ENCODE measurements around the gene ANKRD13B.

Gene ANKRD13B

DNA sequence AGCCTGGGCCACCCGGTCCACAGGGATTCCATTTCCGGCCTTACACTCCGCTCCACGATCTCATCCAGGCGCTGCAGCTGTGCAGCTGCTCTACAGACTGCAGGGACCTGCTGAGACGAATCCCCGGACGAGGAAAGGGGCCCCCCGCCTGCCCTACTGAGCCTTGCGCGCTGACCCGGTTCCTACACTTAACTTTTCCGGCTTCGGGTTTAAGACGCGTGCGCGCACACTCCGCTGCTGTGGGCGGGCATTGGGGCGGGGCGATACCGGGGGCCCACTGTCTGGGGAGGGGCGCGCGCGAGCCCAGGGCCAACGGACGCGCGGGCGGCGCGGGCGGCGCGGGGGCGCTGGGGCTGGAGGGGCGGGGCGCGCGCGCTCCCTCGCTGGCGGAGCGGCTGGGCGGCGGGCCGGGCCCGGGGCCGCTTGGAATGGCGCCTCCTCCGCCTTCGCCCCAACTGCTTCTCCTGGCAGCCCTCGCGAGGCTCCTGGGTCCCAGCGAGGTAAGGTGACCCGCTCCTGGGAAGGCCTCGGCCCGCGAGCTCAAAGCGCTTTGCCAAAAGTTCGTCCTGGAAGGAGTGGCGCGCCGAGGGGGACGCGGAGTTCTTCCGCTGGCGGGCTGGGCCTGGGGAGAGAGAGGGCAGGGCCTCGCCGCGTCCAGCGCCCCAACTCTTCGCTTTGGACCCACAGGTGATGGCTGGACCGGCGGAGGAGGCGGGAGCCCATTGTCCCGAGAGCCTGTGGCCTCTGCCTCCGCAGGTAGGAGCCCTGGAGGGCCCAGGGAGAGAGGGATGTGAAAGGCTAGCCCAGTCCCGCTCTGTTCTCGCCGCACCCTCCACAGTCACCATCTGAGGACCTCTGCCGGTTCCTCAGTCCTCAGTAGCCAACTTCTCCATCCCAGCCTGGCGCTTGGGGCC is 24.3 kb upstream of the ANKRD13B start, which contains the start of gene TP53I13:
TSS of gene TP53I13 (plus strand) at position 371 of the 914 bp plus-strand sequence. CDS start at position 429, 58 bp downstream.
- peak; percentile 89 for DNase-seq

DNA sequence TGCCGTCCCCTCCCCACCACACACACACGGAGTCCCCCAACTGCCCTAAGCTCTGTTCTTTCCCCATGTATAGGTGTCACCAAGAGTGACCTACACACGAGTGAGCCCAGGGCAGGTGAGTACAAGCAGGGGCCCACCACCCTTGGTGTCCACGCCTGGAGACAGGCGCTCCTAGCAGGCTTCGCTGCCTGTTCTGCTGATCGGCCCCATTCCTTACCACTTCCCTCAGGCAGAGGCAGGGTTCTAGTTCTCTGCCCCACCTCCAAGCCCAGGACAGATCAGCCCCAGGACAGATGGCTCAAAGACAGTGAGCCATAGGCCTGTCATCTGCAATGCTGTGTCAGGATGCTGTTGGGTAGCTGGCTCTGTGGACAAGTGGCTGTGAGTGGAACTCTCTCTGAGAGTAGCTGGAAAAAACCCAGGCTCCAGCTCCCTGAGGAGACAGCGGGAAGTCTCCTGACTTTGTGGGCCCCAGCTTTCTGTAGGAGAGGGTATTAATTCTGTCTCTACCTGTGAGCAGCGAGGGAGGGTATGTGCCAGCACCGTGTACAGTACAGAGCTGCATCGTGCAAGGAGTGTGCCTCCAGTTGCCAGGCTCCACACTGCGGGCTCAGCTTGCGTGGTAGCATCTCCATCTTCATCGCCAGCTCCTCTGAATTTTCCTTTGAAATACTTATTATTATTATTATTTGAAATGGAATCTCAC is 23.5 kb upstream of the ANKRD13B start:
- no peak for DNase-seq

DNA sequence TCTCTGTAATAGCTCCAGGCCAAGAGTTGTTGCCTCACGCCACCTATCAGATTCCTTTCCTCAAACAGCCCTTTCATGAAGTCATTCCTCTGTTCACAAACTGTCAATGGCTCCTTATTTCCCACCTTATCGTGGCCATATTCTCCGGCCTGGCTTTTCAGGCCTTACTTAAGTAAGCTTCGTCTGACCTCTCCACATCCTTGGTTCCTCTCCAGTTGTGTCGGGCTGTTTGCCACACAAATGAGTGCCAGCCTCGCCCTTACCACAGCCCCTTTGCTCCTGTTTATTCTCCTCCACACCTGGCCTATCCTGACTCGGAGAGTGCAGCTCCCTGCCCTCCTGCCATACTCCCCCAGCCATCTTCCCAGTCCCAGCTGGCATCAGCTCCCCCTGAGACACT is 22.4 kb upstream of the ANKRD13B start:
- no peak for DNase-seq

DNA sequence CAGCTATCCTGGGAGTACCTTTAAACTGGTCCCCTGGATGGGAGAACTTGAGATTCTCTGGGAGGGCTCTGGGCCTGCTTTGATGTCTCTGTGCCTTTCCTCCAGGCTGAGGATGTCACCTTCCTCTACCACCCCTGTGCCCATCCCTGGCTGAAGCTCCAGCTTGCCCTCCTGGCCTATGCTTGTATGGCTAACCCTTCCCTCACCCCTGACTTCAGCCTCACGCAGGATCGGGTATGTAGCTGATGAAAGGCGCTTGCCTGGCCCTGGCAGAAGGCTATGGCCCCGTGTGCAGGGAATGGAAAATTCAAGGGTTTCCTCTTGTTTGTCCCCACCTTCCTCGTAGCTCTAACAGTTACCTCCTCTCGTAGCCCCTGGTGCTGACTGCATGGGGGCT is 21.4 kb upstream of the ANKRD13B start:
- DNase-seq = no peak

DNA sequence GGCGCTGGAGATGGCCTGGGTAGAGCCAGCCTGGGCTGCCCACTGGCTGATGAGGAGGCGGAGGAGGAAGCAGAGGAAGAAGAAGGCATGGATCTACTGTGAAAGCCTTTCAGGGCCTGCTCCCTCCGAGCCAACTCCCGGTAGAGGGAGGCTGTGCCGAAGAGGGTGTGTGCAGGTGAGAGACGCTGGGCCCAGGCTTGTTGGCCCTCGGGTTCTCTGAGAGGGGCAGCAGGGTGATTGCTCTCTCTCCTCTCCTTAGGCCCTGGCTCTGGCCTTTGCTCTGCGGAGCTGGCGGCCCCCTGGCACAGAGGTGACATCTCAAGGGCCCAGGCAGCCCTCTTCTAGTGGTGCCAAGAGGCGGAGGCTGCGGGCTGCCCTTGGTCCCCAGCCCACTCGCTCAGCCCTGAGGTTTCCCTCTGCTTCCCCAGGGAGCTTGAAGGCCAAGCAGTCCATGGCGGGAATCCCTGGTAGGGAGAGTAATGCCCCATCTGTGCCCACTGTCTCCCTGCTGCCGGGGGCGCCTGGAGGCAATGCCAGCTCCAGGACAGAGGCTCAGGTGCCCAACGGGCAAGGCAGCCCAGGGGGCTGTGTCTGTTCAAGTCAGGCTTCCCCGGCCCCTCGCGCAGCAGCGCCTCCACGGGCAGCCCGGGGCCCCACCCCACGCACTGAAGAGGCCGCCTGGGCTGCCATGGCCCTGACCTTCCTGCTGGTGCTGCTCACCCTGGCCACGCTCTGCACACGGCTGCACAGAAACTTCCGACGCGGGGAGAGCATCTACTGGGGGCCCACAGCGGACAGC is 20.9 kb upstream of the ANKRD13B start:
- no peak for DNase-seq

DNA sequence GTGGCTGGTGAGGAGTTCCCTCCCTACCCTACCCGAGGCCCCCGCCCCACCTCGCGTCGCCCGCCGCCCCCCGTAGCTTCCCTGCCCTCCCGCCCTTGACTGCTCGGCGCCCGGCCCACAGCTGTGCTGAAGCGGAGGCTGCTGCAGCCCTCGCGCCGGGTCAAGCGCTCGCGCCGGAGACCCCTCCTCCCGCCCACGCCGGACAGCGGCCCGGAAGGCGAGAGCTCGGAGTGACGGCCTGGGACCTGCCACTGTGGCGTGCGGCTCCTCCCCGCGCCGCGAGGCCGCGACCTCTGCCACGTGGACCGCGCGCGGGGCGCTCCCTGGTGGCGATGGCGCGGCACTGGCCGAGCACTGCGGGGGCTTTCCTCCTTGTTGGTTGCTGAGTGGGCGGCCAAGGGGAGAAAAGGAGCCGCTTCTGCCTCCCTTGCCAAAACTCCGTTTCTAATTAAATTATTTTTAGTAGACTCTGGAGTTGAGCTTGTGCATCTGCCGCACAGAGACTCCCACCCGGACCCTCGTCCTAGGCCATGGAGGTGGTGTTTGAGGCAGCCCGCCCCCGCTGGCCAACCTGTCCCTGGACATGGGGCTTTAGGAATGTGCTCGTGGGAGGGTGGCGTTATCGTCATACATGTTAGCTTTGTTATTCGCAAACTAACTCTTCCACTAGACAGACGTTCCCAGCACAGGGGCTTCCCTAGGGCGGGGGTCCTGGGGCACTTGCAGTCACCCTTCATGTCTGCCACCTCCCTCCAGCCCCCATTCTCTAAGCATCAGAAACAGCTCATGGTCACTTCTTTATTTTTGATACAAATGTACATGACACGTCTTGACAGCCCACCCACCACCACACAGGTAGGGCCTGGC is 20.0 kb upstream of the ANKRD13B start:
- peak; percentile 65 for DNase-seq

DNA sequence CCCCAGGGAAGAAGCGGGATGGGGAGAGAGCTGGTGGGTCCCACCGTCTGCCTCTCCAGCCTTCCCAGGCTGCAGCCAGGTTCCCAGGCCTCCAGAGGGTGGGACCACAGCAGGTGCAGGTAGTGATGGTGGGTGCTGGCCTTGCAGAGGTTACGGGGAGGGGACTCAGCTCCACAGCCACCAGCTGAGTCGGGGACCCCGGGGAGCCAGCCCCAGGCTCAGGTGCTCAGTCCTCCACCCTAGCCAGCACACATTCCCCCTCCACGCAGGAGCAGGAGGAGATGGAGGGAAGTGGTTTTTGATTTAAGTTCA is 19.4 kb upstream of the ANKRD13B start:
- no peak for DNase-seq

DNA sequence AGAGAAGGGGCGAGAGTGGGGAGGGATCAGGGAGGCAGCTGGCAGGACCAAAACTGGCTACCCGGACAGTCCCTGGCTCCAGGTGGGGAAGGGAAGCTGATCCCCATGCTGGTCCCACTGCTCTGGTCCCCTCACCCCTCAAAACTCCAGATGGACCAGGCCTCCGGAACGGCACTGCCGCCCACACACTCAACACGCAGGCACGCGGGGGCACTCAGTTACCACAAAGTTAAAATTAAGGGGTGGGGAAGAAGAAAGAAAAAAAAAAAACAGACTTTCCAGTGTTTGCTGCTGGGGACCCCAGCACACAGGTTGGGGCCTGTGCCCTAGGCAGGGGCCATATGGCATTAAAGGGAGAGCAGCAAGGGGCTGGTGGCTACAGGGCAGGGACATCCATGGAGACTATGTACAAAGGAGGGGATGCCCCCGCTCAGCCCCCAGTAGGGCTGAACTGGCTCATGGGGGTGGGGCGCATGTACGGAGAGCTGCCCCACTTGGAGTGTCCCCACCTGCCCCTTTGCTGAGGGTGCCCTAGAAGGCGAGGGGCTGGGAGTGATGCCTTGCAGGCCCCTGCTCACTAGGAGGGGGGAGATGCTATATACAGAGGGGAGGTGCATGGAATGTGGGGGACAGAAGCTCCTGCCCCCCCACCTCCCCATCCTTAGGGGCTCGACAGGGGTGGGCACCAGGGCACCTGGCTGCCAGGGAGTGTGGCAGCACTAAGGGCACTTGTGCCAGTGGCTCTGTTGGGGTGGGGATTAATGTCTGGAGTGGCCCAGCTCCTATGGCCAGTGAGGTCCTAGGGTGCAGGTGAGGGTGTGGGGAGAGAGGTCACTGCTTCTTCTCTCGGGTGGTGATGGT is 18.8 kb upstream of the ANKRD13B start:
- no peak for DNase-seq

DNA sequence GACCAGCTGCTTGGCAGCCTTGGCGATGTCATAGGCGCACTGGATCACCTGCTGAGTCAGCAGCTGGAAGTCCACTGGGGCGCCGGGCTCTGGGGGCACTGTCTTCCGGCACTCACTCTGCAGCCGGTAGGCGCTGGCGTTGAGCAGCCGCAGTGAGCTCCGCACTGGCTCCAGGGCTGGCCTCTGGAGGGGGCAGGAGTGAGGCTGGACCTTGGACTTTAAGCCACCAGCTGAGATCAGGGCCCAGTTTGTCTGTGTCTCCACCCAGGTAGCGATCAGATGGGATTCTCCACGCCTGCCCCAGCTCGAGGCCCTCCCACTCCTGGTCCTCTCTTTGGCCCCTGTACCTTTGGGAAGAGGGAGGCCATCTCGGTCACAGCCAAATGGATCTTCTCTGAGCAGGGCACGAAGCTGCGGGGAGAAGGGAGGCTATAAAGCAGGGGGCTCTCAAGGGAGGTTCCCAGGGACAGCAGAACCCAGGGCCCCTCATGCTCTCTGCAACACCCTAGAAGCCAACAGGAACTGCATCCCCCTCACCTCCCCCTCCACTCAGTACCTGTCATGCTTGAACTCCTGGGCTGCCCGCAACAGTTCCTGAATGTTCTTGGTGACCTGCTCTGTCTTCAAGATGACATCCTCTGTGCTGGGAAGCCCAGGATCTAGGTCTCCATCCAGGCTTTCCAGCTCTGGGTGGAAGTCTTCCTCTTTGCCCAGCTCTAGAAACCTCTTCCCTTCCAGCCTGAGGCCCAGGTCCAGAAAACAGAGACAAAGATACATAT is 18.0 kb upstream of the ANKRD13B start:
- no peak for DNase-seq

DNA sequence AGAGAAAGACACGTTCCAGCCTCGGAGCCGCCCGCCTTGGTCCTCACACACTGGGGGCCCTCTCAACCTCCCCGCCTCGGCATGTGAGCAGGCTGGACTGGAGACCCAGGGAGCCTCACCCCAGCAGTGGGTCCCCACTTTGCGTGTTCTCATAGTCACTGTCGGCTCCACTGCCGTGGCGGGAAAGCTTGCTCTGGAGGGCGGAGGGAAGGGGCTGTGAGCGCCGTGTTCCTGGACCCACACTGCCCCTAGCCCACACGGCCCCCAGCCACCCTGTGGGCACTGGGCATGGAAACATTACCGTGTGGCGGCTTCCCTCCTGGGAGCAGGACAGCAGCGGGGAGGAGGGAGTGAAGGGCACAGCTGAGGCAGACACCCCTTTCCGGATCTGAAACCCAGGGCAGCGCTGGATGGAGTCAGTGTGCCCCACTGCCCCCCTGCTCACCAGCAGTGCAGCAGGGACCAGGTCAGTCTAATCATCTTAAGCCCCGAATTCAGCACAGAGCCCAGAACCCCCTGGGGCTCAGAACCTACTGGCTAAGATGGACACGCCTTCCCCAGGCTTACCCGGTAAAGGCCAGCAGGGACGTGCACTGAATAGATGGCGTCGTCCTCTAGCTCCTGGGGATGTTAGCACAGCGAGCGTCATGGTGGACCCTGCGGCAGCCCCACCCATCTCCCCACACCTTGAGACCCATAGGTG is 17.3 kb upstream of the ANKRD13B start:
- DNase-seq = no peak

DNA sequence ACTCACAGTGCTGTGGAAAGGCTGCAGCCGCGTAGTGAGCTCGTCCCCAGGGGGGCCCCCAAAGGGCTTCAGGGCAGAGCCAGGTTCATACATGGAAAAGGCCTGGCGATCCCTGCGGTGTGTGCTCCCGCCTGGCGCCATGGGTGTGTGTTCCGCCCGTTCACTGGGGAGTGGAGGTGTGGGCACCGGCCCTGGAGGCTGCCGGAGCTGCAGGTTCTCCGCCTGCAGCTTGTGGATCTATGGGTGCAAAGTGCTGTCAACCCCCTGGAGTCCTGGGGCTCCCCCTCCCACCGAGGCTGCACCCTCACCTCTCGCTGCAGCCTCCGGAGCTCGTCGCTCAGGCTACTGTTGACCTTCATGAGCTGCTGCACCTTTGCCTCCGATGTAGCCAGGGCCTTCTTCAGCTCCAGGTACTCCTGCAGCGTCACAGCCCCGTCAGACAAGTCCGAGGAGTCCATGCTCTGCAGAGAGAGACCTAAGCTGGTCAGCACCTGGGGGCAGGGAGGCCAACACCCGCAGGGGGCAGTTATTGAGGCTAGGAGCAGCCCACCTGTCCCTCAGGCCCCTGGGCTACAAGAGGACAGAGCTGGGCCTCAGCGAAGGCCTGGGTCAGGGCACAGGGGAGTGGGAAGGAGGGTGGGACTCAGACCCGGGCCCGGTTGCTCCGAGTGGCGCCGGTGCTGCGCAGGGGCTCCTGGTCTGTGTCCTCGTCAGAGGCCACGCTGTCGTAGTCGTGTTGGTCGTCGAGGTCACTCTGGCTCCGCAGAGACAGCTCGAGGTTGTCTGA is 16.5 kb upstream of the ANKRD13B start:
- DNase-seq = no peak

DNA sequence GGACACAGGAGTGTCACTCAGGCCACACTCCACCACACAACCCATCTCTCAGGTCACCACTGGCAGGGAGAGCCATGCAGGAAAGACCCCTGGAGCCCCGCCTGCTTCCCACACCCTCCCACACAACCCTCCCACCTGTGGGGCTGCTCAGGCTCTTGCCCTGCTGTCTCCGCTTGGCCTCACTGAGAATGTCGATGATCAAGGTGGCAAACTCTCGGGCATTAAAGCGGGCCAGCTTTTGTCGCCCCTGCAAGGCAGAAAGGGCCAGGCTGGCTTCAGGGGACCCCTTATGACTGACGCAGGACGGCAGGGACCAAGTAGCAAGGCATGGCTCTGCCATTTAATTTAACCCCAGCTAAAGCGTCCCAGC is 15.9 kb upstream of the ANKRD13B start:
- DNase-seq = no peak

DNA sequence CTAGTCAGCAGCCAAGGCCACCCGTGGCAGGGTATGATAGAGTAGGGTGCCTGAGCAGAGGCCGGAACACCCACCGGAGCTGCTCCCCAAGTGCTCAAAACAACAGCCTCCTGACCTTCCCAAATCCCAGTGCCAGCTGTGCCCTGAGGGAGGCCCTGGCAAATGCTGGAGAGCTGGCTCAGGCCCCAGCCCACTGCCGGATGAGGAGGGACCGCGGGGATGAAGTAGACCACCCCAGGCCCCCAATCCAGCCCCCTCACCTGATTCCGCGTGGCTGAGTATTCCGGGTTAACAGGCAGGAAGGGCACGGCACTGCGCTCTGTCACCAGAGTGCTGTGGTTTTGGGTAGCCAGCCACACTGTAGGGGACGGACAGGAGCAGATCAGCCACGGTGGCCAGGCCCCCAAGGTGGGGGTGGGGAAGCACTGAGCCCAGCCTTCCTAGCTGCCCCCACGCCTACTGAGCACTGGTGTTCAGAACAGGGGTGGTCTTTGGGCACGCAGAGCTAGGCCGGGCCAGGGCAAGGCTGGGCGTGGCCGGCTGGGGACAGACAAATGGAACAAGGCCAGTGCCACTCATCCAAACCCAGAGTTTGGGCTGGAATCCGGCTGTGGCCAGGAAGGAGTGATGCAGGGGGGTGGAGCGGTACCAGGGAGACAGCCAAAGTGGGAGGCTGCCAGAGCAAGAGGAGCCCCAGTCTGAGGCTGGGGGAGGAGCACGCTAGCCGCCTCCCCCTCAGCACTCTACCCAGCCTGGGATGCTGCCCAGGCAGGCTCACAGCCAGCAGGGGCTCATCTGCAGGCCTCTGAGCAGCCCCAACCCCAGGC is 15.3 kb upstream of the ANKRD13B start:
- peak; percentile 54 for DNase-seq

DNA sequence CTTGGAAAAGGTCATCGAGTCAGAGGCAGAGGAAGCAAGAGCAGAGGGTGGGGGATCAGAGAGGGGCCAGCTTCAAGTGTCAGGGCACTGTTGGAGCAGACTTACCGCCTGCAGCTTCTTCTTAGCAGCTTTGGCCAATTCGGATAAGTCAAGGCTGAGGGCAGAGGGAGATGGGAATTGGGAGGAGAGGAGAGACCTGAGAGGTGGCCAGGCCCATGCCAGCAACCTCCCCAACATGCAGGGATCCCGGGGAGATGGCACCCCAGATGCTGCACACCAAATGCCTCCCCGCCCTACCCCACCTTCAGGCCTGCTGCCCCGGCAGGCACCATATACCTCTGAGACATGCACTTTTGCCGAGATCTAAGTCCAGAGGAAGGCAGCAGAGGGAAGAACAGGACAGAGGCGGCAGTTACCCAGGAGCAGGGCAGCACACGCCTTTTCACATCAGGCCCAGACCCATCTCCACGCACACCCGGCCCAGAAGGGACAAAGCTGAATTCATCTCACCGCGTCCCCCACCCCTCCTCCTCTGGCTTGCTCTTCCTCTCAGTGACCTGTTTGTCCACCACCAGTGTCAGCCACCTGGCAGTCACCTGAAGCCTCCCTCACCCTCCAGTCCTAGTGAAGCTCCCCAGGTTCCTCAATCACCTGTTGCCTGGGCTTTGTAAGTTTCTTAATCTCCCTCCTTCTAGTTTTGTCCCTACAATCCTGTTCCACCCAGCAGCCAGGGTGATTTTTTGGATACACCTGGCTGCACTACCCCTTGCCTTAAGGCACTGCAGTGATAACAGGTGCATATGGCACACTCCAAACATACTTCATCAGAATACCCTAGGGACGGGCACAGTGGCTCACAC is 14.1 kb upstream of the ANKRD13B start:
- DNase-seq = no peak

DNA sequence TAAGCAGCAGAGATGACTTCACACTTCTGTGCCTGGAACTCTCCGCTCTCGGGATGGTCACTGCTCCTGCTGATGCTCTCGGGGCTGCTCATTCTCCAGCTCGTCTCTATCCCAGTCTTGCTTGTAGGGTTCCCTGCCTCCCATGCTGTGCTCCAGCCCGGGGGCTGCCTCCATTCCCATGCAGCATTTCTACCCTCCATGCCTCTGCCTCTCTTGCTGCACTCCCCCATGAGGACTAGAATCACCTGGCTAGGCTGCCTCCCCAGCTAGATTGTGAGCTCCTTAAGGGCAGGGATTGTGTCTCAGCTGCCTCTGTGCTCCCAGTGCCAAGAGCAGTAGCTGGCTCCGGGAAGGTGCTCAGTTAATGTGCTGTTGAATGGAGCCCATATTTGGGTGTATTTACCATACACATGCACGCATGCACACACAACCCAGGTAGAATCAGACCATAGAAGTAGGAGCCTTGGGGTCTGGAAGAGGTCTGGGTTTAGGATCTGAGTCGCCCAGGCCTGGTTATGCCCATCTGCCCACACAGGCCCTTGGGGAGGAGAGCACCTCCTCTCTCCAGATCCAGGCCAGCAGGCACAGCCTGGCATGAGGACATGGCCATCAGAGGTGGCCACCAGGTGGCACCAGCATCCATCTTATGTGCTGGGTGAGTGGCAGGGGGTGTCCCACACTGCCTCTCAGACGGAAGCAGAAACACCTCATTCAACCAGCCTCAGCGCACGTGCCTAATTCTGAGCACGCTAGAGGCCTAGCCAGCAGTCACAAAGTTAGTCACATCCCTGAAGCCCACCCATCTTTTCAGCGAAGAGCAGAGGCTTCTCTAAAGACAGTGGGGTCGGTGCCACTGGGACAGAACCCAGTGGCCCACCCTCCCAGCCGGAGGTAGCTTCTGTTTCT is 12.8 kb upstream of the ANKRD13B start:
- DNase-seq = peak; percentile 81
